SK-N-SH treated with all-trans-retinoic acid at 6 μM for 48 hours (cell line): ENCODE results near the gene B3GALT5.

ENCODE experiments used
- ATAC-seq: fragments of 200-7000 bp; cut with Tn5 transposase; 3 replicates; pipeline ENCODE4 v1.9.1; 2020; ENCODE audit warnings: mild to moderate bottlenecking, moderate library complexity
- ARNTL ChIP-seq: fragments of 450-650 bp; formaldehyde crosslinking; IDR thresholded peaks from 2 replicates; pipeline ENCODE4 v1.5.0; 2020; ENCODE audit warnings: low read depth, mild to moderate bottlenecking, moderate library complexity, borderline replicate concordance
- BACH2 ChIP-seq: fragments of 250-450 bp; sonication (Bioruptor Pico); IDR thresholded peaks from 2 replicates; pipeline ENCODE4 v1.9.0; 2021; ENCODE audit warnings: mild to moderate bottlenecking, borderline replicate concordance
- CREB5 ChIP-seq: fragments of 250-450 bp; sonication (Bioruptor Pico); IDR thresholded peaks from 2 replicates; pipeline ENCODE4 v1.5.1; 2020; ENCODE audit warnings: low read depth, mild to moderate bottlenecking, moderate library complexity
- CSDC2 ChIP-seq: fragments of 250-450 bp; sonication (Bioruptor Pico); IDR thresholded peaks from 2 replicates; pipeline ENCODE4 v1.5.0; 2020; ENCODE audit warnings: mild to moderate bottlenecking, moderate library complexity
- CSRNP3 ChIP-seq: fragments of 250-450 bp; sonication (Bioruptor Pico); IDR thresholded peaks from 2 replicates; pipeline ENCODE4 v1.5.1; 2021; ENCODE audit warnings: mild to moderate bottlenecking, moderate library complexity
- ESRRG ChIP-seq: fragments of 250-450 bp; sonication (Bioruptor Pico); IDR thresholded peaks from 2 replicates; pipeline ENCODE4 v1.6.1; 2021; ENCODE audit warnings: mild to moderate bottlenecking
- GLIS3 ChIP-seq: fragments of 250-450 bp; sonication (Bioruptor Pico); IDR thresholded peaks from 2 replicates; pipeline ENCODE4 v1.5.0; 2020; ENCODE audit warnings: mild to moderate bottlenecking, moderate library complexity
- ISL1 ChIP-seq: fragments of 250-450 bp; sonication (Bioruptor Pico); IDR thresholded peaks from 2 replicates; pipeline ENCODE4 v2.1.2; 2022; ENCODE audit warnings: mild to moderate bottlenecking, moderate library complexity
- OSR1 ChIP-seq: fragments of 250-450 bp; sonication (Bioruptor Pico); IDR thresholded peaks from 2 replicates; pipeline ENCODE4 v1.8.0; 2022; ENCODE audit warnings: moderate library complexity, mild to moderate bottlenecking, inconsistent platforms
- PATZ1 ChIP-seq: fragments of 250-450 bp; sonication (Bioruptor Pico); IDR thresholded peaks from 2 replicates; pipeline ENCODE4 v1.8.0; 2020; ENCODE audit warnings: mild to moderate bottlenecking, moderate library complexity, borderline replicate concordance
- PPARA ChIP-seq: fragments of 250-450 bp; sonication (Bioruptor Pico); IDR thresholded peaks from 2 replicates; pipeline ENCODE4 v1.5.0; 2020; ENCODE audit warnings: mild to moderate bottlenecking, borderline replicate concordance
- RARB ChIP-seq: fragments of 250-450 bp; sonication (Bioruptor Pico); IDR thresholded peaks from 2 replicates; pipeline ENCODE4 v1.8.0; 2021; ENCODE audit warnings: mild to moderate bottlenecking, moderate library complexity
- SNAI2 ChIP-seq: fragments of 250-450 bp; sonication (Bioruptor Pico); IDR thresholded peaks from 2 replicates; pipeline ENCODE4 v1.5.0; 2020; ENCODE audit warnings: mild to moderate bottlenecking, moderate library complexity
- TCF4 ChIP-seq: fragments of 250-450 bp; sonication (Bioruptor Pico); IDR thresholded peaks from 2 replicates; pipeline ENCODE4 v1.8.0; 2021; ENCODE audit warnings: mild to moderate bottlenecking, moderate library complexity, borderline replicate concordance
- TOX ChIP-seq: fragments of 250-450 bp; sonication (Bioruptor Pico); IDR thresholded peaks from 2 replicates; pipeline ENCODE4 v1.8.0; 2021; ENCODE audit warnings: mild to moderate bottlenecking, moderate library complexity, borderline replicate concordance
- TSHZ2 ChIP-seq: fragments of 250-450 bp; sonication (Bioruptor Pico); IDR thresholded peaks from 2 replicates; pipeline ENCODE4 v1.5.0; 2020; ENCODE audit warnings: mild to moderate bottlenecking, moderate library complexity
- ZC3H10 ChIP-seq: fragments of 250-450 bp; sonication (Bioruptor Pico); IDR thresholded peaks from 2 replicates; pipeline ENCODE4 v1.5.1; 2021; ENCODE audit warnings: mild to moderate bottlenecking, moderate library complexity
- ZFP3 ChIP-seq: fragments of 250-450 bp; sonication (Bioruptor Pico); IDR thresholded peaks from 2 replicates; pipeline ENCODE4 v1.5.0; 2020; ENCODE audit warnings: mild to moderate bottlenecking, moderate library complexity
- ZFP30 ChIP-seq: fragments of 450-650 bp; formaldehyde crosslinking; IDR thresholded peaks from 2 replicates; pipeline ENCODE4 v1.5.0; 2022; ENCODE audit warnings: mild to moderate bottlenecking, moderate library complexity
- ZNF565 ChIP-seq: fragments of 450-650 bp; formaldehyde crosslinking; conservative IDR thresholded peaks from 2 replicates; pipeline ENCODE4 v1.5.0; 2020; ENCODE audit warnings: low read depth, mild to moderate bottlenecking, moderate library complexity
- ZNF8 ChIP-seq: fragments of 450-650 bp; formaldehyde crosslinking; IDR thresholded peaks from 2 replicates; pipeline ENCODE4 v1.5.0; 2020; ENCODE audit warnings: mild to moderate bottlenecking, moderate library complexity

The B3GALT5 gene

GRCh38 chr21:39599191-39599970 is 13.4 kb upstream of the B3GALT5 start:
- no peak for ATAC-seq
- TF ChIP-seq CSDC2 (no peak), ZFP3 (CRISPR knock-in tag) (no peak), TCF4 (CRISPR knock-in tag) (no peak), OSR1 (CRISPR knock-in tag) (no peak), GLIS3 (CRISPR knock-in tag) (no peak), SNAI2 (CRISPR knock-in tag) (no peak), TOX (CRISPR knock-in tag) (no peak), ZFP30 (CRISPR knock-in tag) (no peak), RARB (CRISPR knock-in tag) (no peak), TSHZ2 (CRISPR knock-in tag) (no peak), ZNF8 (CRISPR knock-in tag) (no peak), ZC3H10 (CRISPR knock-in tag) (no peak), BACH2 (CRISPR knock-in tag) (no peak), PATZ1 (no peak), ARNTL (no peak), ISL1 (CRISPR knock-in tag) (no peak), ZNF565 (CRISPR knock-in tag) (no peak), CREB5 (CRISPR knock-in tag) (no peak), CSRNP3 (CRISPR knock-in tag) (no peak)

- no peak; the same call in 2 of the 3 replicates for ATAC-seq
- TF ChIP-seq CSRNP3 (CRISPR knock-in tag) (no peak), PATZ1 (no peak), ZFP3 (CRISPR knock-in tag) (no peak), ISL1 (CRISPR knock-in tag) (no peak), PPARA (CRISPR knock-in tag) (no peak), ESRRG (CRISPR knock-in tag) (no peak), ZNF565 (CRISPR knock-in tag) (no peak), TCF4 (CRISPR knock-in tag) (no peak), BACH2 (CRISPR knock-in tag) (no peak), ARNTL (no peak)
Measured at GRCh38 chr21:39601187-39601928, 11.4 kb upstream of the B3GALT5 start.
